ENCODE data around the gene SCARF2.

DNA sequence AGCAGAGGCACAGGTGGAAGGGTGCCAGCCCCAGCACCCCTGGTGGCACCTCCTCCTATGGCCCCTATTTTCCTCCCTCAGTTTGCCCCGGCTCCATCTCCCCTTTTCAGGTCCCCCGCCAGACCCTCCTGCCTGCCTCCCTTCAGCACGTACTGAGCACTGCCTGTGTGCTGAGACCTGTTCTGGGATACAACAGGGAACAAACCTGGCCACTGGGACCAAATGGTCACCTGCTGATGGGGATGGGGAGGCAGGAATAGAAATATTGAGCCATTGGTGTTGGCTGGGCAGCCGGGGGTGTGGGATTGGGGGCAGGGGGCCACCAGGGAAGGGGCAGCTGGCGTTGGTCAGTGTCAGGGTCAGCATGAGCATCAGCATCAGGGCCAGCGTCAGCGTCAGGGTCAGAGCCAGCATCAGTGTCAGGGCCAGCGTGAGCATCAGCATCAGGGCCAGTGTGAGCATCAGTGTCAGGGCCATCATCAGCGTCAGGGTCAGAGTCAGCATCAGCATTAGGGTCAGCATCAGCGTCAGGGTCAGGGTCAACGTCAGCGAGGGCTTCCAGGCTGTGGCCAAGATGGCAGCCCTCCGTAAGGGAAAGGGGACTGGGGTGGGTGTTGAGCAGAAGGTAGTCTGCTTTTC, 36.1 kb downstream of the SCARF2 start:
- TF ChIP-seq, protein P1, sequence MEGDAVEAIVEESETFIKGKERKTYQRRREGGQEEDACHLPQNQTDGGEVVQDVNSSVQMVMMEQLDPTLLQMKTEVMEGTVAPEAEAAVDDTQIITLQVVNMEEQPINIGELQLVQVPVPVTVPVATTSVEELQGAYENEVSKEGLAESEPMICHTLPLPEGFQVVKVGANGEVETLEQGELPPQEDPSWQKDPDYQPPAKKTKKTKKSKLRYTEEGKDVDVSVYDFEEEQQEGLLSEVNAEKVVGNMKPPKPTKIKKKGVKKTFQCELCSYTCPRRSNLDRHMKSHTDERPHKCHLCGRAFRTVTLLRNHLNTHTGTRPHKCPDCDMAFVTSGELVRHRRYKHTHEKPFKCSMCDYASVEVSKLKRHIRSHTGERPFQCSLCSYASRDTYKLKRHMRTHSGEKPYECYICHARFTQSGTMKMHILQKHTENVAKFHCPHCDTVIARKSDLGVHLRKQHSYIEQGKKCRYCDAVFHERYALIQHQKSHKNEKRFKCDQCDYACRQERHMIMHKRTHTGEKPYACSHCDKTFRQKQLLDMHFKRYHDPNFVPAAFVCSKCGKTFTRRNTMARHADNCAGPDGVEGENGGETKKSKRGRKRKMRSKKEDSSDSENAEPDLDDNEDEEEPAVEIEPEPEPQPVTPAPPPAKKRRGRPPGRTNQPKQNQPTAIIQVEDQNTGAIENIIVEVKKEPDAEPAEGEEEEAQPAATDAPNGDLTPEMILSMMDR (conservative IDR thresholded peaks at IDR 0.05 in 1 of 2, IDR thresholded peaks at IDR 0.05 in 1 of 2; ENCODE audit: extremely low read depth in 1 of 2, insufficient read depth in 1 of 2, low read depth in 1 of 2, low read length in 2 of 2) = no peak
- TF ChIP-seq EZH2 (IDR thresholded peaks at IDR 0.05; ENCODE audit: borderline replicate concordance, low read length) = no peak
